Neural progenitor cell (in vitro differentiated cells): ENCODE results near the gene SIPA1. TPM values are rescaled to one million over a fixed set of nuclear protein-coding genes. Genes with fewer than 3 reads are reported as not detected.
A peak's percentile ranks its signal among the peaks of the same experiment; 100 is the strongest.

Experiments
- DNase-seq: peaks from one replicate; pipeline ENCODE4 v3.0.0-alpha.2; 2016; ENCODE audit warnings: low spot score
- H2AFZ ChIP-seq: fragments of 200-600 bp; sonication (generic); replicated peaks from 2 replicates; pipeline ENCODE4 v1.6.1; 2016; ENCODE audit warnings: antibody characterized with exemption
- H3F3A ChIP-seq: fragments of 200-600 bp; sonication (generic); 2 replicates; pipeline ENCODE4 v1.6.1; 2016; ENCODE audit warnings: antibody characterized with exemption, low read depth
- H3K27ac ChIP-seq: fragments of 200-600 bp; sonication (generic); 2 replicates; pipeline ENCODE4 v1.5.1; 2016; ENCODE audit warnings: mild to moderate bottlenecking
- H3K27me3 ChIP-seq: fragments of 200-600 bp; sonication (generic); 2 replicates; pipeline ENCODE4 v1.6.1; 2016; ENCODE audit warnings: mild to moderate bottlenecking, moderate library complexity
- H3K36me3 ChIP-seq: fragments of 200-600 bp; sonication (generic); 2 replicates; pipeline ENCODE4 v1.5.1; 2016
- H3K4me1 ChIP-seq: fragments of 200-600 bp; sonication (generic); 2 replicates; pipeline ENCODE4 v1.6.1; 2016; ENCODE audit warnings: mixed run types
- H3K4me2 ChIP-seq: fragments of 200-600 bp; sonication (generic); 2 replicates; pipeline ENCODE4 v1.6.1; 2016
- H3K4me3 ChIP-seq: fragments of 200-600 bp; sonication (generic); 2 replicates; pipeline ENCODE4 v1.5.1; 2016
- H3K79me2 ChIP-seq: fragments of 200-600 bp; sonication (generic); 2 replicates; pipeline ENCODE4 v1.6.1; 2016; ENCODE audit warnings: low read depth
- H3K9ac ChIP-seq: fragments of 200-600 bp; sonication (generic); 2 replicates; pipeline ENCODE4 v1.6.1; 2016
- H3K9me3 ChIP-seq: fragments of 200-600 bp; sonication (generic); 2 replicates; pipeline ENCODE4 v1.5.1; 2016; ENCODE audit warnings: low read depth
- H4K20me1 ChIP-seq: fragments of 200-600 bp; sonication (generic); 2 replicates; pipeline ENCODE4 v1.6.1; 2016; ENCODE audit warnings: low read depth
- H3K27ac Mint-ChIP-seq: 3 replicates; pipeline ENCODE4 v1.8.0; 2021; ENCODE audit warnings: mixed read lengths
- H3K27me3 Mint-ChIP-seq: 2 replicates; pipeline ENCODE4 v1.8.0; 2022; ENCODE audit warnings: low read depth, mild to moderate bottlenecking, inconsistent platforms, moderate library complexity, mixed read lengths; ENCODE audit not compliant: insufficient read depth
- H3K36me3 Mint-ChIP-seq: 3 replicates; pipeline ENCODE4 v1.8.0; 2021; ENCODE audit warnings: mixed read lengths
- H3K4me1 Mint-ChIP-seq: 3 replicates; pipeline ENCODE4 v1.8.0; 2021; ENCODE audit warnings: mixed read lengths
- H3K4me3 Mint-ChIP-seq: 3 replicates; pipeline ENCODE4 v1.8.0; 2021; ENCODE audit warnings: mild to moderate bottlenecking, moderate library complexity, mixed read lengths
- H3K9me3 Mint-ChIP-seq: 3 replicates; pipeline ENCODE4 v1.8.0; 2020; ENCODE audit warnings: mixed read lengths
- CTCF ChIP-seq: fragments of 200-600 bp; sonication (generic); IDR thresholded peaks from 2 replicates; pipeline ENCODE4 v1.5.1; 2017; ENCODE audit warnings: antibody characterized with exemption, mild to moderate bottlenecking
- EZH2 ChIP-seq: fragments of 200-600 bp; sonication (generic); IDR thresholded peaks from 2 replicates; pipeline ENCODE4 v1.6.1; 2017; ENCODE audit warnings: antibody characterized with exemption, mild to moderate bottlenecking, moderate library complexity
- EZH2phosphoT487 ChIP-seq: fragments of 200-600 bp; sonication (generic); IDR thresholded peaks from 2 replicates; pipeline ENCODE4 v1.6.1; 2017; ENCODE audit warnings: antibody characterized with exemption
- total RNA-seq: library from RNA; depleted of rRNA; stranded (reverse); fragments of >200 nt; gene quantifications from 2 replicates; pipeline ENCODE4 v1.2.3, GENCODE V29; 2015; ENCODE audit warnings: low replicate concordance

The SIPA1 gene
- total RNA-seq, 1 donor from 2014 or later, result 4.7 TPM

DNA sequence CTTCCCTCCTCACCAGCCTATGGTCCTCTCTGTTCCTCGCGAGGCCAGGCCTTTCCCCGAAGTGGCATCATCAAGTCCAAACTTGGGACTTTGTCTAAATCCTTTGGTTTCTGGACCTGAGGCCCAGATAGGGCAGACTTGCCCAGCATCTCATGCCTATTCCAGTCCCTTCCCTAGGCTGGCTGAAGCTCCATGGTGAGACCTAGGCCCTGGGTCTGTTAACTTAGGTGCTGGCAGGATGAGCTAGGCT, 13.4 kb downstream of the SIPA1 start:
- Histone ChIP-seq H3K4me2 (no peak overlapping the region), H3K27ac (no peak overlapping the region), H3K4me3 (no peak overlapping the region), H3K36me3 (no peaks in the 10 kb centered on the region), H3K9me3 (no peaks in the 10 kb centered on the region), H3K27me3 (peaks cover 23% of the 10 kb centered on the region), H4K20me1 (peaks cover 19% of the 10 kb centered on the region), H3K79me2 (no peaks in the 10 kb centered on the region), H3F3A (peaks cover 32% of the 10 kb centered on the region), H3K4me1 (peaks cover 11% of the 10 kb centered on the region), H3K9ac (no peak overlapping the region), H2AFZ (no peak overlapping the region)
- H3K27me3 Mint-ChIP-seq, result peaks cover 2% of the 10 kb centered on the region
- no peak for DNase-seq
- peaks cover 18% of the 10 kb centered on the region for H3K36me3 Mint-ChIP-seq
- no peak for TF ChIP-seq CTCF
- TF ChIP-seq EZH2, result no peak
- TF ChIP-seq EZH2phosphoT487, result no peak
- H3K27ac Mint-ChIP-seq, result no peak overlapping the region
- no peaks in the 10 kb centered on the region for H3K9me3 Mint-ChIP-seq
- H3K4me1 Mint-ChIP-seq, result peaks cover 31% of the 10 kb centered on the region
- H3K4me3 Mint-ChIP-seq, result peak overlapping the region; percentile 86

GRCh38 chr11:65651589-65652510, 13.9 kb downstream of the SIPA1 start:
- Histone ChIP-seq H3K36me3 (no peaks in the 10 kb centered on the region), H3F3A (peaks cover 32% of the 10 kb centered on the region), H3K4me2 (peak overlapping the region; percentile 75), H3K9me3 (no peaks in the 10 kb centered on the region), H3K27me3 (peaks cover 17% of the 10 kb centered on the region), H3K9ac (no peak overlapping the region), H3K4me1 (peaks cover 11% of the 10 kb centered on the region), H3K79me2 (no peaks in the 10 kb centered on the region), H3K4me3 (peak overlapping the region; percentile 48), H2AFZ (no peak overlapping the region), H4K20me1 (peaks cover 19% of the 10 kb centered on the region), H3K27ac (no peak overlapping the region)
- Mint-ChIP-seq H3K27ac (peak overlapping the region; percentile 27), H3K36me3 (peaks cover 21% of the 10 kb centered on the region), H3K4me1 (peaks cover 31% of the 10 kb centered on the region), H3K4me3 (peak overlapping the region; percentile 86), H3K9me3 (no peaks in the 10 kb centered on the region), H3K27me3 (peaks cover 2% of the 10 kb centered on the region)
- no peak for TF ChIP-seq EZH2
- no peak for DNase-seq

GRCh38 chr11:65652511-65653228, 14.8 kb downstream of the SIPA1 start:
- no peak overlapping the region for H3K9ac ChIP-seq
- Mint-ChIP-seq H3K27ac (peak overlapping the region; percentile 95), H3K4me1 (peaks cover 31% of the 10 kb centered on the region), H3K9me3 (no peaks in the 10 kb centered on the region), H3K27me3 (peaks cover 2% of the 10 kb centered on the region), H3K4me3 (peak overlapping the region; percentile 87), H3K36me3 (peaks cover 29% of the 10 kb centered on the region)
- no peaks in the 10 kb centered on the region for H3K79me2 ChIP-seq
- peaks cover 32% of the 10 kb centered on the region for H3F3A ChIP-seq
- H3K9me3 ChIP-seq, result no peaks in the 10 kb centered on the region
- H3K27ac ChIP-seq, result peak overlapping the region; percentile 69
- DNase-seq, result peak; percentile 96
- TF ChIP-seq EZH2 (peak; percentile 50), EZH2phosphoT487 (no peak)
- no peaks in the 10 kb centered on the region for H3K36me3 ChIP-seq
- H3K4me3 ChIP-seq, result peak overlapping the region; percentile 48
- H2AFZ ChIP-seq, result peak overlapping the region; percentile 50
- peaks cover 9% of the 10 kb centered on the region for H3K27me3 ChIP-seq
- H3K4me2 ChIP-seq, result peak overlapping the region; percentile 75
- peaks cover 11% of the 10 kb centered on the region for H3K4me1 ChIP-seq
- peaks cover 19% of the 10 kb centered on the region for H4K20me1 ChIP-seq

DNA sequence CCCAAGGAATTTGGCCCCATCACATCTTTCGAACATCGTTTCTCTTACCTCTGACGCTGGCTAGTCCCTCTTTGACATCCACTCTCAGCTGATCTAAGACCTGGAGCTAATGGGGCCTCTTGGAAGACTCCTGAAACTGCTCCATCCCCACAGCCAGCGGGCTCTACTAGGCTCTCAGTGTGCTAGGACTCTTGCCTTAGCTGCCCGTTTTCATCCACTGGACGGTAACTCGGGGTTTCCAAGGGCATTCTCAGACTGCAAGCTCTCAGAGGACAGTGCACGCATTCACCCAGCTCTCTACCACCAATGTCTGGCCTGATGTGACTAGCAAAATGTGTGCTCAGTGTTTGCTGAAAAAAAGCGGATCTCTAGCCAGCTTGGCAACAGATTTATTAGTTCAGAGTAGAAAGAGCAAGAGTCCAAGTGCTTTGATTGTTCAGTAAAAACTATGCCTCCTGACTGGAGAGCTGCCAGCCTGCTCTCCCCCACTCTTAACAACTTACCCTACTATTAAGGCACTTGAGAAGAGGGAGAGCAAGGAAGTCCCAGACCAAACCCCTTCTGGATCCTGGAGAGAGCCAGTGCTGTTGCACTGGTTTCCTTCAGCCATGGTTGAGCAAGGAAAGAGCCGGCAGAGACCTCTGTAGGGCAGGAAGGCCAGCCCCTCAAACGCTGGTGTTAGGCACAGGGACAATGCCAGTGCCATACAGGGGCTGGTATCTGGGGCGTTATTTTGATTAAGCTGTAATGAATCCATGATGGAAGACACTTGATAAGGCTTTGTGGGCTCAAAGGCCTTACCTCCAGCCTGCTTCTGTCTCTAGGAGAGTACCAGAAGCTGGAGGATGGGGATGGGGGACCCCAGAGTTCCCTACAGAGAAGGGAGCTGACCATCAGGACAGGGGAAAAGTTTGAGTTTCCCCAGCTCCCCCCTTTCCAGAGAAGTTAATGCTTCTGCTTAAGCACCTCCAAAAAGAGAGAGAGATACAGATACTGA, 15.6 kb downstream of the SIPA1 start:
- no peak for DNase-seq
- H3F3A ChIP-seq, result peaks cover 32% of the 10 kb centered on the region
- peaks cover 31% of the 10 kb centered on the region for H3K4me1 Mint-ChIP-seq
- peak overlapping the region; percentile 87 for H3K4me3 Mint-ChIP-seq
- peak overlapping the region; percentile 50 for H2AFZ ChIP-seq
- TF ChIP-seq CTCF (no peak), EZH2phosphoT487 (no peak), EZH2 (no peak)
- peaks cover under 1% of the 10 kb centered on the region for H3K27me3 ChIP-seq
- no peak overlapping the region for H3K9ac ChIP-seq
- H3K27me3 Mint-ChIP-seq, result peaks cover 2% of the 10 kb centered on the region
- peak overlapping the region; percentile 69 for H3K27ac ChIP-seq
- H3K4me2 ChIP-seq, result peak overlapping the region; percentile 75
- H4K20me1 ChIP-seq, result peaks cover 13% of the 10 kb centered on the region
- peaks cover 11% of the 10 kb centered on the region for H3K4me1 ChIP-seq
- no peaks in the 10 kb centered on the region for H3K79me2 ChIP-seq
- no peaks in the 10 kb centered on the region for H3K9me3 ChIP-seq
- H3K27ac Mint-ChIP-seq, result peak overlapping the region; percentile 95
- peaks cover 31% of the 10 kb centered on the region for H3K36me3 Mint-ChIP-seq
- peak overlapping the region; percentile 48 for H3K4me3 ChIP-seq
- no peaks in the 10 kb centered on the region for H3K36me3 ChIP-seq
- no peaks in the 10 kb centered on the region for H3K9me3 Mint-ChIP-seq
